Measurements from ENCODE around the gene GTF2H4. TPM values are rescaled to one million over a fixed set of nuclear protein-coding genes. Genes with fewer than 3 reads are reported as not detected.
"Not testable (repeated sequence)": the region's sequence is repeated elsewhere in the genome, so short reads cannot be mapped to it uniquely, and the experiment has no call there.

The GTF2H4 gene
- total RNA-seq, 1 donor from 2014 or later, result 21.4 TPM

DNA sequence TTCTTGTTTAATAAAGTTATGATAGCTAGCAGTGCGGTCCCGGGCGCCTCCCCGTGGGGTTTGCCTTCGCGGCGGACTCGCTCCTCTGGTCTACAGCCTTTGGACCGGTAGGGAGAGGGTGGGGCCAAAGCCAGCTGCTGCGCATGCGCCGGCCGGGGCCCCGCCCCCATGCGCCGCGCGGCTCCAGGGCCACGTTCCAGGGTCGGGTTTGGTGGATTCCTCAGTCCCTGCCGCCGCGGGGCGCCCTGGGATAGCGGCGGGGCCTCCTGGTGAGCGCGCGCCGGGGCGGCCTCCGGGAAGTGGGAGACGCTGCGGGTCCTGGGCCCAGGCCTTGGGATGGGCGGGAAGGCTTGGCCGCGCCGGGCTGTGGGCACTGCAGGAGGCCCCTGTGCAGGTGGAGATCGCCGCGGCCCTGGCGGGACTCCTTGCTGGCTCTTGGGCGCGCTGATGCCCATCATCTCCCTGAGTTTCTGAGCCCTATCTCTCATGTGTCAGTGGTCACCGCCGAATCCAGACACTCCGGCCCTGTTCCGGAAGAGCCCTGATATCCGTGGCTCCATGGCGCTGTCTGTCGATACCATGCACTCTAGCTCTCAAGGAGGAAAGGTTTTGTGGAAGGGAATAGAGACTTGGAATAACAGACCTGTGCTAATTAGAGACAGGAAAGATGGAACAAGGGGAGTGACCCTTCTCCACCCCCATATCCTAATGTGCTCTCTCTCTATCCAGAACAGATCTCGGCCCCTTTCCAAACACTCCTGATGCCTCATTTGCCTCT lies 6.3 kb downstream of the GTF2H4 start, which contains the start of gene VARS2:
TSS of gene VARS2 (plus strand) at position 163 of the 778 bp plus-strand sequence. CDS start at position 762, 599 bp downstream.
- ATAC-seq, result peak; percentile 95
- DNase-seq, result peak; percentile 95
- intact Hi-C loops (cut with micrococcal nuclease), result loop anchor here (5.0 kb wide), 1 partner anchor 347 kb away; no protein-coding TSS in a partner anchor

DNA sequence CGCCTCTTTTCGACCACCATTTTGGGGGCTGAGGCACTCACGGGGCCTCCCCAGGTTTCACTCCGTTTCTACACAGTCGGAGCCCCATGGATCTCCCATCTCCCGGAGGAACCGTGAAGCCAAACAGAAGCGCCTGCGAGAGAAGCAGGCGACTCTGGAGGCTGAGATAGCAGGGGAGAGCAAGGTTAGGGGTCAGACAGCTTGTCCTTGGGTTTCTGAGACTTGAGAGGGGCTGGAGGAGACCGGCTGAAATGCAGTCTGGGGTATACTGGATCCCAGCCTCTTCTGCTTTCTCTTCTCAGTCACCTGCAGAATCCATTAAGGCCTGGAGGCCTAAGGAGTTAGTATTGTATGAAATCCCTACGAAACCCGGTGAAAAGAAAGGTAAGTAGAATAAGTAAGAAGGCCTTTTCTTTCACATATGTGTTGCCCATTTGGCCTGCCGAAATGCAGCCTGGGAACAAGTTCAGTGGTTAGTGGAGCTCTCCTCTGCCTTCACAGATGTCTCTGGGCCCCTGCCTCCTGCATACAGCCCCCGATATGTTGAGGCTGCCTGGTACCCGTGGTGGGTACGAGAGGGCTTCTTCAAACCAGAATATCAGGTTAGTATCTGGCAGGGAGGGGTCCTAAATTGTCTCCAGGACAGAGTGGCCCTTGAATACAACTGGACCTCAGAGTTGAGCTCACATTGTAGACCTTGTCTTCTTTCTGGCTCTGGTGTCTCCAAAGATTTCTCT lies 7.0 kb downstream of the GTF2H4 start:
- DNase-seq (no peak), ATAC-seq (peak; percentile 1)
- intact Hi-C loops (cut with micrococcal nuclease), result loop anchor here (5.0 kb wide), 1 partner anchor 348 kb away; no protein-coding TSS in a partner anchor

DNA sequence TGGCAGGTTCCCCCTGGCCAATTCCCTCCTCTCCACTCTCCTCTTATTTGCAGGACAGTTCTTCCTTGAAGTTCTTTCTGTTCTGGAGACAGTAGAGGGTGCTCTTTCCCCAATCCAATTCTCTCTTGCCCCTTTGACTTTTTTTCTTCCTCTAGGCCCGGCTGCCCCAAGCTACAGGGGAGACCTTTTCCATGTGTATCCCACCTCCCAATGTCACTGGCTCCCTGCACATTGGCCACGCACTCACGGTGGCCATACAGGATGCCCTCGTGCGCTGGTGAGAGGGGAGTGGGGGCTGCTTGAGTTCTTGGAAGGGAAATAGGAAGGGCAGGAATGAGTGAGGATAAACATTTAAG lies 7.6 kb downstream of the GTF2H4 start:
- ATAC-seq, result peak; percentile 52
- intact Hi-C loops (cut with micrococcal nuclease), result no loop called here
- no peak for DNase-seq

DNA sequence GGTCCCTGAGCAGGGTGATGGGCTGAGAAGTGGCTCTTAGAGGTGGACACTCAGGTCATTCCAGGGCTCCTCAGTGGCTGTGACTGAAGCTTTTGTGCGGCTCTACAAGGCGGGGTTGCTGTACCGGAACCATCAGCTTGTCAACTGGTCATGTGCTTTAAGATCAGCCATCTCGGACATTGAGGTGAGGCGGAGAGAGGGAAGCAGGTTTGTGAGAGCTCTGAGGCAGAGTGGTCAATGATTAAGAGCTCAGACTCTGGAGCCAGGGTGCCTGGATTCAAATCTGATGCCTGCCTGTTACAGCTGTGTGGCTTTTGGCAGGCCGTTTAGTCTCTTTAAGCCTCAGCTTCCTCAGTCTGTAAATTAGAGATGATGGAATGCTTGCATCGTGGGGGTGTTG lies 9.0 kb downstream of the GTF2H4 start:
- no peak for ATAC-seq
- intact Hi-C loops (cut with micrococcal nuclease), result loop anchor here (2.0 kb wide), 1 partner anchor 156 kb away; no protein-coding TSS in a partner anchor
- no peak for DNase-seq

DNA sequence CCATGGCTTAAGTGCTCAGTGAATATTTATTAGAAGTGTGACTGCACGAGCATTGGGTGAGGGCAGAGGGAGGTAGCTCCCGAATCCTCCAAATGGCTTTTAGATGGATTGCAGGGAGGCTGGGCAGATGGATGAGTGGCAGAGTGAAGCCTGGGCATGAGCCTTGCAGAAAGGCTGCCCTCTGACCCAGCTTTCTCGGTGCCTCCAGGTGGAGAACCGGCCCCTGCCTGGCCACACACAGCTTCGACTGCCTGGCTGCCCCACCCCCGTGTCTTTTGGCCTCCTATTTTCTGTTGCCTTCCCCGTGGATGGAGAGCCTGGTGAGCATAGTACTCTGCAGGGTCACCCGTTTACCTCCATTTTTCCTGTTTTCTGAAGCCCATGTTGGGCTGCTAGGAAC lies 9.5 kb downstream of the GTF2H4 start:
- no peak for DNase-seq
- ATAC-seq, result no peak
- intact Hi-C loops (cut with micrococcal nuclease), result loop anchor here (2.0 kb wide), 1 partner anchor 155 kb away; no protein-coding TSS in a partner anchor

DNA sequence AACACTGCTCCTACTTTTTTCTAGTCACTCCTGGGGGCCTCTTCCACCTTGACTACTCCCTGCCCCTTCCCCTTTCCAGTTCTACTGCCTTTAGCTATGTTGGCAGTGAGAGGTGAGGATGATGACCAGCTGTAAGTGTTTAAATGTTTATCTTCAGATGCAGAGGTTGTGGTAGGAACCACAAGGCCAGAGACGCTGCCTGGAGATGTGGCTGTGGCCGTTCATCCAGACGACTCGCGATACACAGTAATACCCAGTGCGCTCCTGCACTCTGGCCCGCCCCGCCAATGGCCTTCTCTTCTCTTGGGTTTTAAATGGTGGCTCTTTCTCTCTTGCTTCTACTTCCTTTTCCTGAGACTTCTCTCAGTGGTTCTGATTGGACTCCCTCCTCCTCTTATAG lies 10.7 kb downstream of the GTF2H4 start:
- ATAC-seq (no peak), DNase-seq (no peak)
- intact Hi-C loops (cut with micrococcal nuclease), result no loop called here

DNA sequence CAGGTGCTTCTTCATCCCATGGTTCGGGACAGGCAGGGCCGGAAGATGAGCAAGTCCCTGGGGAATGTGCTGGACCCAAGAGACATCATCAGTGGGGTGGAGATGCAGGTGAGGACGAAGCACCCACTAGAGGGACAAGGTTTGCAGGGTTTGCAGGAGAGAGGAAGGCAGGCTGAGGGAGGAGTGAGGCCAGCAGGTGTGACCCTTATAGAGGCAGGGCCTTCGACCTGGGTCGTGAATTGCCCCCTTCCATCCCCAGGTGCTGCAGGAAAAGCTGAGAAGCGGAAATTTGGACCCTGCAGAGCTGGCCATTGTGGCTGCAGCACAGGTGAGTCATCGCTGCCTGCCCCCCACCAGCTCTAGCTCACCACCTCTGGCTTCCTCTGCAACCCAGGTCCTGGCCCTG lies 14.4 kb downstream of the GTF2H4 start:
- no peak for ATAC-seq
- intact Hi-C loops (cut with micrococcal nuclease), result no loop called here
- DNase-seq, result no peak

DNA sequence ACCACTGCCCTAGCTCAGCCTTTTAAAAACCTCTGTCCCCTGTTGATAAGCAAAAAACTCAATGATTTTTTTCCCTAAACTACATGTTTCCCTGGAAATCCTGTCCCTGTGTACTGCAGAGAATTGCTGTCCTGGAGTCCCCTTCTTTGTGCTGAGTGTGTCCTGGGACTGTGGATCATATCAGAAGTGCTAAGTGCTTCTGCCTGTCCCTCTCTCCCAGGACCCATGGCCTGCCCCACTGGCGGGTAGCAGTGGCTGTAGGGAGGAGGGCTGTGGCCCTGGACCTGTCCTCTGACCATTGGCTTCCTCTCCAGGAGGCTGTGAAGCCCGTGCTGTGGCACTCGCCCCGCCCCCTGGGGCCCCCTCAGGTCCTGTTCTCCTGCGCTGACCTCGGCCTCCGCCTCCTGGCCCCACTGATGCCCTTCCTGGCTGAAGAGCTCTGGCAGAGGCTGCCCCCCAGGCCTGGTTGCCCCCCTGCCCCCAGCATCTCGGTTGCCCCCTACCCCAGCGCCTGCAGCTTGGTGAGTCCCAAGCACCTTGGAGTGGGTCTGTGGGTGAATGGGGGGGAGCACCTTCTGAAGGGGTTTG lies 16.1 kb downstream of the GTF2H4 start:
- peak; percentile 82 for ATAC-seq
- intact Hi-C loops (cut with micrococcal nuclease); DNase-seq: not testable (repeated sequence)

DNA sequence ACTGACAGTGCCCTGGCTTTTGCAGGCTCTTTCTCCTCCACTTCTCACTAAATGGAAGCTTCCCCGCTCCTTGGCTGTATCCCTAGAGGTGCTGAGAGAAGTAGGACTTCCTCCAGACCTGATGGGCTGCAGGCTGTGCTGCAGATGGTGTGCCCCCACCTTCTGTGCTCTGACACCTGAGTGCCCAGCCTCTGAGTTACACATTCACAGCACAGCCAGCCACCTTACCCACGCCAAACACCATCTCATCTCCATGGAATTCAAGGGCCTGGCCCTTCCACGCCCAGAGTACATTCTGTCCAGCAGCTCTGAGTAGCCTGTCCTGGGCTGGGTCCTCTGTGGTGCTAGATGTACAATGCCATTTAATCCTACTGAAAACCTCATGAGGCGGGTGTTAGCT lies 18.6 kb downstream of the GTF2H4 start:
- intact Hi-C loops (cut with micrococcal nuclease), result no loop called here
- peak; percentile 89 for ATAC-seq
- DNase-seq, result peak; percentile 59

DNA sequence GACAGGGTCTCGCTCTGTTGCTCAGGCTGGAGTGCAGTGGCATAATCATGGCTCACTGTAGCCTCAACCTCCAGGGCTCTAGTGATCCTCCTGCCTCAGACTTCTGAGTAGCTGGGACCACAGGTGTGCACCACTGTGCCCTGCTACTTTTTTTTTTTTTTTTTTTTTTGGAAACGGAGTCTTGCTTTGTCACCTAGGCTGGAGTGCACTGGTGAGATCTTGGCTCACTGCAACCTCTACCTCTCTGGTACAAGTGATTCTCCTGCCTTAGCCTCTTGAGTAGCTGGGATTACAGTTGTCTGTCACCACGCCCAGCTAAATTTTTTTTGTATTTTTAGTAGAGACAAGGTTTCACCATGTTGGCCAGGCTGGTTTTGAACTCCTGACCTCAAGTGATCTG lies 19.1 kb downstream of the GTF2H4 start:
- intact Hi-C loops (cut with micrococcal nuclease); ATAC-seq; DNase-seq: not testable (repeated sequence)

DNA sequence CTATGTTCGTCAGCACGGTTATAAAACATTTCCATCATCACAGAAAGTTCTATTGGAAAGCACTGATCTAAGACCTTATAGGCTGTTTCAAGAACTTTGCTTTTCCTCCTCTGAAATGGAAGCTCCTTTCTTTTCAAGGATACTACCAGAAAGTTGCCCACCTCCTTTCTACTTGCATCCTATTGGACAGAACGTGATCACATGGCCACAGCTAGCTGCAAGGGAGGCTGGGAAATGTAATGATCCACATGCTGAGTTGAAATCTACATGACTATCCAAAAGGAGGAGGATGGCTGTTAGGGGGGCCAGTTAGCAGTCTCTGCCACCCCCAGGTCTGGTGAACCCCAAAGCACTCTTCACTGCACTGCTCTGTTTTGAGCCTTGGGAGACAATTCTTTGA lies 20.7 kb downstream of the GTF2H4 start:
- intact Hi-C loops (cut with micrococcal nuclease), result no loop called here
- DNase-seq (no peak), ATAC-seq (no peak)

DNA sequence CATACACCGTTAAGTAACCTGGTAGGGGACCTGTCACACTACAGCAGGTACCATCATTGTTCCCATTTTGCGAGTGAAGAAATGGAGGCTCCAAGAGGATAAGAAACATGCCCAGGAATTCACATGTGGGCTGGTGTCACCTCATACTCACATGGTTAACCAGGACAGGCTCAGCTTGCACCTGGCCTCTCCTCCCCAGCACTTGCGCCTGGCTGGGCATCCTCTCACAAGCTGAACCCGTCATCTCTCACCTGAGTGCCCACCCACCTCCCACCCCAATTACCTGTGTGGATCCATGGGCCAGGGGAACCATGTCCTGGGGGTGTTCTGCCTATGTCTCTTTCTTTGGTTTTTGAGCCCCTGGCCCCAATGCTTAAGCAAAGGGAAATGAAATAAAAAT lies 22.5 kb downstream of the GTF2H4 start:
- DNase-seq (no peak), ATAC-seq (no peak)
- intact Hi-C loops (cut with micrococcal nuclease), result no loop called here

DNA sequence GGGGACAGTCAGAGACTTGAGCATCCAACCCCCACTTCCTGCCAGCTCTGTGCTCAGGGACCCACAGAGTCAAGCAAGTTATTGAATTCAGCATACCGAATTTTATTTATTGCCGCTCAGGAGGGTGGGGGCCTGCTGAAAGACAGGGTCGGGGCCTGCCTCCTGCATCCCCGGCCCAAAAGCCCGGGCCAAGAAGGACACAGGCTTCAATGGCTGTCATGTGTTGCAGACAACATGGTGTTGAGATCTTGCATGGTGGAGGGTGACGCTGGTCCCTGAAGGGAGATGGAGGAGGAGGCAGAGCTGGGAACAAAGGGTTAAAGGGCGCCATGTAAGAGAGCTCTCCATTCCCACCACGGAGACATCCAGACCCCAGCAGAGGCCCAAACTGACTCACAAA lies 23.3 kb downstream of the GTF2H4 start:
- no peak for DNase-seq
- ATAC-seq, result no peak
- intact Hi-C loops (cut with micrococcal nuclease), result no loop called here

DNA sequence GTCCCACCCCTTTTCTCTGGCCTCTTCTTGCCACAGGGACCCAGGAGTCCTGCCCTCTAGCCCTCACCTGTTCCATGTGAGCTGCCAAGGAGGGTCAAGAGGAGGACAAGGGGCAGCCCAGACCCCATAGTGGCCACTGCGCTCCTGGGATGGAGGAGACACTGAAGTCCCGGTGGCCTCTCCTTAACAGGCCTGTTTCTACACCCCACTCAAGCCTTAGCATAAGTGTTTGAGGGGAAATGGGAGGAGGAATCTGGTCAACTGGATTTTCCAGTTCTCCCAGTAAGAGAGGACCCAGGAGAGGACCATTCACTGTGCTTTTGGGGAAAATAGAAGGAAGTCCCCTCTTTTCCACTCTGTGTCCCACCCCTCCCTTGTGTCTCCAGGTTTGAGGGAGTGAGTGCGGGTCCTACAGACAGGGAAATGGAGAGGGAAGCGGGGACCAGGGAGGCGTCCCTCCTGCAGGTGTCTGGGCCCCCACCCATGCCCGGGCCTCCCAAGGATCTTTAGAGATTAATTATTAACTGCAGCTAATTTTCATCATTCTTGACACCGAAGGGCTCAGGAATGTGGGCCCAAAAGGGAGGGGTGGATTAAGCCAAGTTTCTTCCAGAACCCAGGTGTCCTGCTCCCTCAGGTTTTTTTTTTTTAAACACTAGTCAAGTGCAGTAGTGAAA lies 24.1 kb downstream of the GTF2H4 start, which contains the start of gene SFTA2:
TSS of gene SFTA2 (minus strand) at position 202 of the 677 bp plus-strand sequence. CDS start at position 128, 74 bp downstream.
- DNase-seq (no peak), ATAC-seq (no peak)
- intact Hi-C loops (cut with micrococcal nuclease), result no loop called here

DNA sequence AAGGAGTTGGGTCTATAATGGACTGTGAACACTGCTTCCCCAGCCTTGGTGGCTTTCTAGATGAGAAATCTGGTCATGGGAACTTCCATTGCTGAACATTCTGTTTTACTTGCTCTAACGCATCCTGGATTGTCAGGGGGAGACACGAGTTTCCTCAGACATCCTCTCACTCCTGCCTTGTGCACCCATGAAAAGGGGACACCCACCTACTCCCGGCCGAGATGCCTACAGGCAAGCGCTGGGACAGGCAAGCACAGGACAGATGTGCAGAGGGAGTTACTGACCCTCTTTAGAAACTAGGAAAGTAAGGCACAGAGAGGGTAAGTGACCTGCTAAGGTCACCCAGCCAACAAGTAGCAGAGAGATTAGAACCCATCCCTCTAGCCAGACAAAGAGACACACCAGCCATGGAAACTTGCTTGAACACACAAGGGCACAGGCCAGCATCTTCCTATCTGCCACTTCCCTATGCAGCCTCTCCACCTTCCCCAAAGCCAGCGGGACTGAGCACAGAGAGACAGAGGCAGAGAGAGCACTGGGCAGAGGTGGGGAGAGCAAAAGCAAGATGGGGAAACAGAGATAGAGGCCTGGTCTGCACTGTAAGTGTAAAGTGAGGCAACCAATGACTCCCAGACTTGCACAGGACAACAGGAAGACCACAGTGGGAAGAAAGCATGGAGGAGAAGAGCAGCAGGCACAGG lies 24.8 kb downstream of the GTF2H4 start:
- ATAC-seq (no peak), DNase-seq (no peak)
- intact Hi-C loops (cut with micrococcal nuclease), result no loop called here

DNA sequence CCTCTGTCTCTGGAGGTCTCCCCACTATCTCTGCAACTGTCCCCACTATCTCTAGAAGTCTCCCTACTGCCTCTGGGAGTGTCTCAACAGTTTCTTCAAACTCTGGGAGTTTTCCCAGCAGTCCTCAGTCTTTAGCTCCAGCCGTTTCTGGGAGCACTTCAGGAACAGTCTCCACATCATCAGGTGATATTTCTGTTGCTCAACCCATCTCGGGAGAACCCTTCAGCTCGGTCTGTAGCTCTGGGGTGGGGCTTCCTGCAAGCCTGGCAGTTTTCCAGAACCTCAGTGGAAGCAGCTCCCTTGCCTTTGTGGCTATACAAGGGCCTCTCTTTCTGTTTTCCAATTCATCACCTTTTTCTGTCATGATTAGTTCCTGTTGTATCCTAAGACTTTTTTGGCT lies 27.0 kb downstream of the GTF2H4 start:
- no peak for DNase-seq
- ATAC-seq, result no peak
- intact Hi-C loops (cut with micrococcal nuclease), result no loop called here

DNA sequence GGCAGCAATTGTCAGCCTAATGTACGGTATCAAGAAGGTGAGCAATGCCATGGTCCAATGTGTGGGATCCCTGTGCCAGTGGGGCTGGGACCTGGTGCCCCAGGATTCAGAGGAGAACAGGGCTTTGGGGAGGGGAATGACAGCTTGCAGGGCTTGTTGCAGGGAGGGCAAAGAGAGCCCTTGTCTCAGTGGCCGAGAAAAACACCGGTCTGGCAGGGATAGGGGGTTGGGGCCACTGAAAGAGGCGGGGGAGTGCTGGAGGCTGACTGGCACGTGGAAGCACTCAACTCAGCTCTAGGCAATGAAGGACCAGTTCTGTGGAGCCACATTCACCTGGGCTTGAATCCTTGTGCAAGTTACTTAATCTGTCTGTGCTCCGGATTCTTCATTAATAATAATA lies 29.3 kb downstream of the GTF2H4 start:
- intact Hi-C loops (cut with micrococcal nuclease), result no loop called here
- no peak for DNase-seq

DNA sequence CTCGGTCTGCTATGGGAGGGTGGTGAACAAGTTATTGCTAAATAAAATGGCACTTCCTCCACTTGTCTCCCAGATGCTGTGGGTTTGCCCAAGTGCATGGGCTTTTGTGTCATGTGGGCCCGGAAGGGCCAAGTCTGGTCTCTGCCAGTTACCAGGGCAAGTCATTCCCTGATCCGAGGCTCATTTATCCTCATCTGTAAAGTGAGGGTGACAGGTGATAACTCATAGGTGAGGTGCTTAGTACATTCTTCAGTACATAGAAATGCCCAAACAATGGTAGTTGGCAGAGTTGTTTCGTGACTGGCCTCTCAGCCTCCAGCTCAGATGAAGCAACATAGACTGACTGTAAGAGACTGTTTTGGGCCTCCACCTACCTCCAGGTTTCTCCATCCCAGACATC lies 30.7 kb downstream of the GTF2H4 start:
- ATAC-seq (no peak), DNase-seq (no peak)
- intact Hi-C loops (cut with micrococcal nuclease), result no loop called here

More for the DNA sequence above, 29.3 kb downstream of the GTF2H4 start:
- ATAC-seq, result no peak

DNA sequence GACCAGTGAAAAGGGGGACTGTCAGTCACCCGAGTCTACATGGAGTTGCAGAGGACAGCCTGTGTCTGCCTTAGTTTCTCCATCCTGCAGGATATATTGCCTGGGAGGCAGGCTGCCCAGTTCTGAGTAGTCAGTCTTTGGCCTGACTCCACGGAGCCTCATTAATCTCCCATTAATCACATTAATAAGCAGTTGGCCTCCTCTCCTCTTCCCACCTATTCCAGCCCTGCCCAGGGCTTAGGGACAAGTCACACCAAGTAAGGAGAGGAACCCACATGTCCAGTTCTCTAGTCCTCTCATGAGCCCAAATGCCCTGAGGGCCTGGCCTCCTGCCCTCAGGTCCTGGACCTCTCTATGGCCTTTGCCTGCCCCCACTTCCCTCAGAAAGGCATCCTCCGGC lies 31.5 kb downstream of the GTF2H4 start:
- ATAC-seq, result no peak
- no peak for DNase-seq
- intact Hi-C loops (cut with micrococcal nuclease), result no loop called here

Measured in left ventricle myocardium superior (tissue), 1 donor.